Inflammatory macrophage treated with lipopolysaccharide for 1 hour (primary cell): ENCODE measurements around the gene SMG6.
A peak's percentile ranks its signal among the peaks of the same experiment; 100 is the strongest.
"Not testable (repeated sequence)": the region's sequence is repeated elsewhere in the genome, so short reads cannot be mapped to it uniquely, and the experiment has no call there.

ENCODE experiments used
- DNase-seq, 2 donors: peaks; one replicate each; pipeline ENCODE4 v3.0.0-alpha.2; 2020 to 2022

SMG6 gene

DNA sequence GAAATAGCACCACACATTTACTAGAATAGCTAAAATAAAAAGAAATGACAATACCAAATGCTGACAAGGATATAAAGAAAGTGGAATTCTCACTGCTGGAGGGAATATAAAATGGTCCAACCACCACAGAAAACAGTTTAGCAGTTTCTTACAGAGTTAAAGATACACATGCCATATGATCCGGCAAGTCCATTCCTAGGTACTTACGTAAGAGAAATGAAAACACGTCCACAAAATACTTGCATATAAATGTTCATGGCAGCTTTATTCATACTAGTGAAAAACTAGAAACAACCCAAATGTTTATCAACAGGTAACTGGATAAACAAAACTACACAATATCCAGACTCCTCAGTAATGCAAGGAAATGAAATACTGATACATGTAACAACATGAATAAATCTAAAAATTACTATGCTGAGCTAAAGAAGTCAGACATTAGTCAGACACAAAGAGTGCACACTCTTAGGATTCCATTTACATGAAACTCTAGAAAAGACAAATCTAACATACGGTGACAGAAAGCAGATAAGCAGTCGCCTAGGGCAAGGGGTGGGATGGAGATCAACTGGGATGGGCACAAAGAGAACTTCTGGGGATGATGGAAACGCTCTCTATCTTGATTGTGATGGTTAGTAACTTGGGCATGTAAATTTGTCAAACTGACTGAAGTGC, 76.4 kb downstream of the SMG6 start:
- DNase-seq: no peak

GRCh38 chr17:2223617-2223927, 80.0 kb downstream of the SMG6 start:
- no peak for DNase-seq

DNA sequence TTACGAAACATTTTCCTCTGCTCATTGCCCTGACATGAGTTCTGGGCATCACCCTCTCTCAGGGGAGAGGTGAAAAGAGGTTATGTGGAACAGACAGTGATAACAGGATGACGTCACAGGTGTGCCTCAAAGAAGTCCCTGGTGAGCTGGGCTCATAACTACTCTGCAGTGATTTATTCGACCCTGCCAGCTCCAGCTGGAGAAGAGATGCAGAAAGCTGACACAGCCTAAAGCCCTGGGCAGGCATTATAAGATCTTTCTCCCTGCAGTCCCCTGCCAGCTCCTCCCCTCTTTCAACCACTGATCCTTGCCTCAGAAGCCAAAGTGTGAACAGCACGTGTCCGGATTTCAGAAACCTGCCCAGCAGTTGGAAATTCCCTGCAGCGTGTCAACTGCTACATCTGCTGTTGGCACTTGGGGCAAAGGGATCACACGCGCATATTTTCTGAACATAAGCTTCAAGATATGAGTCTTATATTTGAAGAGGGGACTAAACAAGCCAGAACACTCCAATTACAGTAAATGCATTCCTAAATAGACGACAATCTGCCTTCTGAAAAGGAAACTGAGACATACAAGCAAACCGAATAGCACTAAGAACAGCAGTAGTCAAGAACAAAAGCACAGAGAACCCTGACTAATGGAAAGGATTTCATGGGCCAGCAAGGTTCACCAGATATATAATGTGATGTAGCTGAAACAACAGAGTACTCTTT, 80.5 kb downstream of the SMG6 start:
- no peak for DNase-seq

DNA sequence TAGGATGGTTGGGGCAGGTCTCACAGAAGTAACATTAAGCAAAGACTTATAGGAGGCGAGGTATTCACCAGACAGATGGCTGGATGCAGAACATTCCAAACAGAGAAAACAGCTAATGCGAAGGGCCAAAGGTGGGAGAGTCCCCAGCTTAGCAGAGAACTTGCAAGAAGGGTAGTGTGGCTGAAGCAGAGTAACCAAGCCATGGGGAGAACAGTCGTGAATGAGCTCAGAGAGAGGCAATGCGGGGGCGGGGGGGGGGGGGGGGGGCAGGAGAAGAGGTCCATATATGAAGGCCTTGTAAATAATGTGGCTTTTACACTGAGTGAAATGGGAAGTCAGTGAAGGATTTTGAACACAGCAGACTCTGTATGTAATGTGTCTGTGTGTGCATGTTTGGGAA, 81.3 kb downstream of the SMG6 start:
- DNase-seq: no peak

DNA sequence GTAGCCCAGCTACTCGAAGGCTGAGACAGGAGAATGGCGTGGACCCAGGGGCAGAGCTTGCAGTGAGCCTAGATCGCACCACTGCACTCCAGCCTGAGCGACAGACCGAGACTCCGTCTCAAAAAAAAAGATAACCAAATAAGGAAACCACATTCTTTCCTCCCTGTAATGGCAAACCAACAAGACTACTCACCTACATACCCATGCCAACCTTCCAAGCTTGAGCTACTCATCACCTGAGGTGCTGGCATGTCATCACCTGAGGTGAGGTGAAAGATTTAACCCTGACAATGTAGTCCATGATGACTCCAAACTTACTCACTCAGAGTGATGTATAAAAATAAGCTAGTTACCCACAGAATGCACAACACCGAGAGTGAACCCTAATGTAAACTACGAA, 85.2 kb downstream of the SMG6 start:
- DNase-seq: no peak

- peak; percentile 45 to 46 for DNase-seq
Observed at GRCh38 chr17:2215616-2216364, 87.8 kb downstream of the SMG6 start.

- no peak for DNase-seq
Observed at GRCh38 chr17:2214929-2215615, 88.5 kb downstream of the SMG6 start.

GRCh38 chr17:2214047-2214928, 89.3 kb downstream of the SMG6 start:
- DNase-seq: peak; percentile 66 to 77

GRCh38 chr17:2213291-2213960, 90.2 kb downstream of the SMG6 start:
- DNase-seq: no peak

DNA sequence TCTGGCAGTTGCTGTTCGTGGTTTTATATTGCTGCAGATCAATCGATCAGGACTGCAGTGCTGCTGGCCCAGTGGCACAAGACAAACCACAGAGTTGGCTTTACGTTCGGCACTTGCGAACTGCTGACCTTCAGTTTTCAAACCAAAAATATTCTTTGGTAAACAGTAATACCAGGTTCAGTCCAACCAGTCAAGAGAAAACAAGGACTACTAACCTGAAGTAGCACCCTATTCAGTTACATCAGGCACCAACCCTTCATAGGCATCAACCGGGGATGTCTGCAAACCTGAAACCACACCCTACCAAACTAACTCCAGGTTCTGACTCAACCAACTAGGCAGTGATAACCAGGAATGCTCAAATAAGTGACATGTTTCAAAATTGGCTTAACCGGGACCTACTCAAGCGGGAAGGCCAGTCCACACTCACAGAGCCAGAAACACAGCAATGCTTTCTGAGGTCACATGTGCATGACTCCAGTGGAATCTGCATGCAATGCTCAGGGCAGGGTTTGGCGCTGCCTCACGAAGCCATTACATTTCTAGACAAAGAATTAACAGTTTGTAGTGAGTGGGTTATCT, 91.1 kb downstream of the SMG6 start:
- no peak for DNase-seq

DNA sequence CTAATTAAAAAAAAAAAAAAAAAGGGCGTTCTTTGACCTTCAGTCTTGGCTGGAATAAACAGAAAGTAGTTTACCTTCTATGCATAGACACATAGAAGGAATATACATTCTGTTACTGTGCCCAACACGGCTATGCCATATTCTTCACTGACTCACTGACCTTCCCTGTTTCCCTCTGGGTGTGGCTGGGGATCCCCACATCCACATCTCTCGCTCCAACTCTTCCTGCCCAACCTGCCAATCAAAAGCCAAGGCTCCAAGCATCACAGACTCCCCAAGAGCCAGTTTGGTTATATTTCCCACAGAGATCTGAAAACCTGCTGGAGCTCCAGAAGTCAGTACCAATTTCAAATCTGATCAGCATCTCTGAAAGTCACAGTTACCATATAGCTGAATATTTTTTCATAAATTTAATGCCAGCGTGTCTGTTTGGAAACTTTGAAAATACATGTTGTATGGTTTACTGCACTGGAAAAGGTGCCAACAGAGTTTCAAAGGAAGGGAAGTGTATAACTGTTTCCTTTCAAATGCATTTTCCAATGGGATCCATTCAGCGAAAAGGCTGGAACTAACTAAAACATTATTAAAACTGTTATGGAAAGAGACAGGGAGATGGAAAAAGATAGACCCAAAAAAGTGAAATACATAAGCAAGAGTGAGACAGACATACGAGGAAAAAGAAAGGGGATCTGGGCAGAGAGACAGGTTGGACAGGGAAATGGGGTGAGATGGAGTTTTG, 91.8 kb downstream of the SMG6 start:
- no peak for DNase-seq

GRCh38 chr17:2210726-2211125, 92.9 kb downstream of the SMG6 start:
- DNase-seq: no peak

- DNase-seq: no peak
Observed at GRCh38 chr17:2207815-2208515, 95.6 kb downstream of the SMG6 start.

GRCh38 chr17:2204393-2204792, 99.2 kb downstream of the SMG6 start:
- DNase-seq: no peak

DNA sequence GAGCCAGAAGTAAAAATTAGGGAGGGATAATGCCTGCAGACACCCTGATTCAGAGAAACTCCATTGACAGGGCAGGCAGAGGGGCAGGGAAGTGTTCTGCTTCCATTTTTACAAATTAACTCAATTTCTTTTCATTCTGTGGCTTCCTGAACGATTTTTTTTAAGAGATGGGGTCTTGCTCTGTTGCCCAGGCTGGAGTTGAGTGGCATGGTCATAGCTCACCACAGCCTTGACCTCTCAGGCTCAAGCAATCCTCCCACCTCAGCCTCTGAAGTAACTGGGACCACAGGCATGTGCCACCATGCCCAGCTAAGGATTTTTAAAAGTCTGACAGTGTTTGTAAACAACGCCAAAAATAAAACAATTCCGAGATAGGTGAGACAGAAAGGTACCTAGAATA, 99.8 kb downstream of the SMG6 start:
- DNase-seq: no peak

DNA sequence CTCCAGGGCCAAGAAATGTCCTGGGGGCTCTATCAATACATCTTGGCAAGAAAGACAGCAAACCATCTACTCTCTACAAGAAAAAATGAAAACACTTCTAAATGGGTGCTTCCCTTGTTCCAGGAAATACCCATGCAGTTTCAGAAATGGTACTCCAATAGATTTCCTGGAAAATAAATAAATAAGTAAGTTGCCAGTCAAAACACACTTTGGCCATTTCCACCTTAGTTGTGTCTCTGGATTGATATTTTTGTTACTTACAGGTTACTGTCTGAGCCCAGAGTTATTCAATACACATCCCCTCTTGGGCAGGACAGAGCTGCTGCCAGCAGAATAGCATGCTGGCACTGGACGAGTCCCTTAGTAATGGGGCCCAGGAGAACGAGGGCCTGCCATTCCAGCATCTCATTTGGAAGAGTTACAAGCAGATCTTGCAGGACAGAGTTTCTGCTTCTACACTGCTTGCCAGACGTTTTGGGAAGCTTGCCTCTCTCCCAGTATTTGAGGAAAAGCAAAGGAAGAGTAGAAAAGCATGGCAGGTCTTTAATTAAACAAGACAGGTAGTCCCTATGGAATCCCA, 100.5 kb downstream of the SMG6 start:
- DNase-seq: no peak

GRCh38 chr17:2202302-2202995, 101.1 kb downstream of the SMG6 start:
- DNase-seq: no peak

GRCh38 chr17:2199386-2199785, 104.2 kb downstream of the SMG6 start:
- not testable (repeated sequence) for DNase-seq

DNA sequence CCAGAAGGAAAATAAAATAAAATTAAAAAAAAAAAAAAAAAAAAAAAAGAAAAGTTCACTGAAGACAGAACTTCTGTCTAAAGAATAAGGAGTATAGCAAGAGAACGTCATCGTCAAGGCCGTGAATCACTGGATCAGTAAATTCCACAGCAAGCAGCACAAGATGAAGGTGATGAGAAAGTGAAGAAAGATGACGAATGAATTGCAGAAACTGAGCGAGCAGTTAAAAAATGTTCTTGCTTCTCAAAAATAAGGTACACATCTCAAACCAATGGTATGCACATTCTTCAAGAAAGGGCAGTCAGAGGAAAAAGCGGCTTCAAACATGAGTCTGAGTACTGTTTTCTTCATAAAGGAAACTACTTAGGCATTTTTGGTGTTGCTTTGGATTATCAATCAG, 104.7 kb downstream of the SMG6 start:
- no peak for DNase-seq
